Measurements from ENCODE around the gene FOXF2. TPM values are rescaled to one million over a fixed set of nuclear protein-coding genes. Genes with fewer than 3 reads are reported as not detected.

FOXF2 gene
- total and polyA plus RNA-seq, 10 of the 15 experiments (the other 5 are each of a cell fraction or from before 2014, with no cell fraction given): not detected

- no TSS peak for BruUV-seq (replicated peaks)
- intact Hi-C loops (cut with micrococcal nuclease; ENCODE audit: unreplicated experiment) (no loop called here), in situ Hi-C loops (cut with MboI) (no loop called here)
Measured at GRCh38 chr6:1364791-1365190, 24.6 kb upstream of the FOXF2 start.

More at GRCh38 chr6:1364791-1365190, 24.6 kb upstream of the FOXF2 start:
- TF ChIP-seq, protein P1, sequence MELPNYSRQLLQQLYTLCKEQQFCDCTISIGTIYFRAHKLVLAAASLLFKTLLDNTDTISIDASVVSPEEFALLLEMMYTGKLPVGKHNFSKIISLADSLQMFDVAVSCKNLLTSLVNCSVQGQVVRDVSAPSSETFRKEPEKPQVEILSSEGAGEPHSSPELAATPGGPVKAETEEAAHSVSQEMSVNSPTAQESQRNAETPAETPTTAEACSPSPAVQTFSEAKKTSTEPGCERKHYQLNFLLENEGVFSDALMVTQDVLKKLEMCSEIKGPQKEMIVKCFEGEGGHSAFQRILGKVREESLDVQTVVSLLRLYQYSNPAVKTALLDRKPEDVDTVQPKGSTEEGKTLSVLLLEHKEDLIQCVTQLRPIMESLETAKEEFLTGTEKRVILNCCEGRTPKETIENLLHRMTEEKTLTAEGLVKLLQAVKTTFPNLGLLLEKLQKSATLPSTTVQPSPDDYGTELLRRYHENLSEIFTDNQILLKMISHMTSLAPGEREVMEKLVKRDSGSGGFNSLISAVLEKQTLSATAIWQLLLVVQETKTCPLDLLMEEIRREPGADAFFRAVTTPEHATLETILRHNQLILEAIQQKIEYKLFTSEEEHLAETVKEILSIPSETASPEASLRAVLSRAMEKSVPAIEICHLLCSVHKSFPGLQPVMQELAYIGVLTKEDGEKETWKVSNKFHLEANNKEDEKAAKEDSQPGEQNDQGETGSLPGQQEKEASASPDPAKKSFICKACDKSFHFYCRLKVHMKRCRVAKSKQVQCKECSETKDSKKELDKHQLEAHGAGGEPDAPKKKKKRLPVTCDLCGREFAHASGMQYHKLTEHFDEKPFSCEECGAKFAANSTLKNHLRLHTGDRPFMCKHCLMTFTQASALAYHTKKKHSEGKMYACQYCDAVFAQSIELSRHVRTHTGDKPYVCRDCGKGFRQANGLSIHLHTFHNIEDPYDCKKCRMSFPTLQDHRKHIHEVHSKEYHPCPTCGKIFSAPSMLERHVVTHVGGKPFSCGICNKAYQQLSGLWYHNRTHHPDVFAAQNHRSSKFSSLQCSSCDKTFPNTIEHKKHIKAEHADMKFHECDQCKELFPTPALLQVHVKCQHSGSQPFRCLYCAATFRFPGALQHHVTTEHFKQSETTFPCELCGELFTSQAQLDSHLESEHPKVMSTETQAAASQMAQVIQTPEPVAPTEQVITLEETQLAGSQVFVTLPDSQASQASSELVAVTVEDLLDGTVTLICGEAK (IDR thresholded peaks at IDR 0.05; ENCODE audit: borderline replicate concordance): no peak
- no peak for TF ChIP-seq IKZF2 (IDR thresholded peaks at IDR 0.05)
- TF ChIP-seq RBBP5 (conservative IDR thresholded peaks at IDR 0.05): no peak
- TF ChIP-seq SMC3 (IDR thresholded peaks at IDR 0.05; ENCODE audit: borderline replicate concordance, low read length): no peak
- TF ChIP-seq KDM1A (IDR thresholded peaks at IDR 0.05; ENCODE audit: borderline replicate concordance): no peak
- TF ChIP-seq EGR1 (IDR thresholded peaks at IDR 0.05; ENCODE audit: borderline replicate concordance in 1 of 2, low read depth in 2 of 2, low read length in 2 of 2): no peak
- TF ChIP-seq BRCA1 (IDR thresholded peaks at IDR 0.05; ENCODE audit: low read depth, low read length): no peak
- no peak for TF ChIP-seq YY1 (IDR thresholded peaks at IDR 0.05; ENCODE audit: low read depth, low read length)
- TF ChIP-seq ZBED1 (IDR thresholded peaks at IDR 0.05; ENCODE audit: borderline replicate concordance): no peak
- TF ChIP-seq HDAC2 (IDR thresholded peaks at IDR 0.05): no peak
- no peak for TF ChIP-seq GATAD2B (conservative IDR thresholded peaks at IDR 0.05; ENCODE audit: low read depth)
- no peak for TF ChIP-seq BACH1 (IDR thresholded peaks at IDR 0.05; ENCODE audit: borderline replicate concordance)
- no peak for TF ChIP-seq ZNF217 (IDR thresholded peaks at IDR 0.05)
- TF ChIP-seq IRF4 (IDR thresholded peaks at IDR 0.05; ENCODE audit: low read depth, low read length): no peak
- no peak for TF ChIP-seq CBX3 (IDR thresholded peaks at IDR 0.05; ENCODE audit: borderline replicate concordance, low read depth)
- TF ChIP-seq, protein P2, sequence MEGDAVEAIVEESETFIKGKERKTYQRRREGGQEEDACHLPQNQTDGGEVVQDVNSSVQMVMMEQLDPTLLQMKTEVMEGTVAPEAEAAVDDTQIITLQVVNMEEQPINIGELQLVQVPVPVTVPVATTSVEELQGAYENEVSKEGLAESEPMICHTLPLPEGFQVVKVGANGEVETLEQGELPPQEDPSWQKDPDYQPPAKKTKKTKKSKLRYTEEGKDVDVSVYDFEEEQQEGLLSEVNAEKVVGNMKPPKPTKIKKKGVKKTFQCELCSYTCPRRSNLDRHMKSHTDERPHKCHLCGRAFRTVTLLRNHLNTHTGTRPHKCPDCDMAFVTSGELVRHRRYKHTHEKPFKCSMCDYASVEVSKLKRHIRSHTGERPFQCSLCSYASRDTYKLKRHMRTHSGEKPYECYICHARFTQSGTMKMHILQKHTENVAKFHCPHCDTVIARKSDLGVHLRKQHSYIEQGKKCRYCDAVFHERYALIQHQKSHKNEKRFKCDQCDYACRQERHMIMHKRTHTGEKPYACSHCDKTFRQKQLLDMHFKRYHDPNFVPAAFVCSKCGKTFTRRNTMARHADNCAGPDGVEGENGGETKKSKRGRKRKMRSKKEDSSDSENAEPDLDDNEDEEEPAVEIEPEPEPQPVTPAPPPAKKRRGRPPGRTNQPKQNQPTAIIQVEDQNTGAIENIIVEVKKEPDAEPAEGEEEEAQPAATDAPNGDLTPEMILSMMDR (IDR thresholded peaks at IDR 0.05 in 2 of 3, conservative IDR thresholded peaks at IDR 0.05 in 1 of 3; ENCODE audit: control insufficient read depth in 2 of 3, extremely low read depth in 1 of 3, insufficient read depth in 1 of 3, low read depth in 3 of 3, low read length in 3 of 3): no peak
- no peak for TF ChIP-seq KAT2A (conservative IDR thresholded peaks at IDR 0.05; ENCODE audit: control insufficient read depth, low read depth, low read length)
- TF ChIP-seq SMARCA5 (IDR thresholded peaks at IDR 0.05): no peak
- Histone ChIP-seq H2AFZ (ENCODE audit: control insufficient read depth, low read depth, low read length) (no peak overlapping the region), H3K4me1 (ENCODE audit: control insufficient read depth, insufficient read depth, low read length) (no peaks in the 10 kb centered on the region), H3K9me3 (replicated peaks; ENCODE audit: control insufficient read depth, insufficient read depth, low read length) (no peaks in the 10 kb centered on the region; the same call in 1 of the 3 replicates), H3K4me2 (ENCODE audit: control insufficient read depth, insufficient read depth) (no peak overlapping the region), H3K79me2 (ENCODE audit: control insufficient read depth, insufficient read depth, low read length) (no peaks in the 10 kb centered on the region), H3K36me3 (ENCODE audit: control insufficient read depth in 2 of 2, insufficient read depth in 2 of 2, low read length in 1 of 2) (no peaks in the 10 kb centered on the region), H4K20me1 (ENCODE audit: control insufficient read depth, insufficient read depth) (no peaks in the 10 kb centered on the region), H3K4me3 (no peak overlapping the region), H3K27ac (ENCODE audit: control insufficient read depth, insufficient read depth) (no peak overlapping the region), H3K27me3 (replicated peaks in 1 of 2; ENCODE audit: control insufficient read depth in 2 of 2, insufficient read depth in 2 of 2, low read length in 1 of 2) (peaks cover 0 to 2% of the 10 kb centered on the region in 2 experiments; a peak in 3 of 4 replicates), H3K9ac (ENCODE audit: control insufficient read depth, insufficient read depth, low read length) (no peak overlapping the region)
- no peak for ATAC-seq
- RAD21 ChIA-PET (ENCODE audit: unreplicated experiment): interaction anchor here (1.0 kb wide), 1 partner anchor 32 kb away, joined by 3 read pairs; no protein-coding TSS in a partner anchor
- DNase-seq (ENCODE audit: low read depth, low spot score): no peak
- SMC1A ChIA-PET (ENCODE audit: uncharacterized antibody, unreplicated experiment): no interaction called here
- CTCF ChIA-PET: interaction anchor here (0.9 to 1.0 kb wide), 3 partner anchors 16 to 188 kb away, joined by 3 to 5 read pairs (median 3); no protein-coding TSS in a partner anchor
- POLR2A ChIA-PET: no interaction called here
- no peak for FAIRE-seq
- 16% methylated on average over 2 of the region's 2 CpGs for WGBS (ENCODE audit: insufficient coverage, insufficient replicate concordance, low lambda C conversion rate, missing lambda C conversion rate)
